NCI-H2196 (cell line): Measurements from ENCODE around the gene P4HA3.
"Not testable (repeated sequence)": the region's sequence is repeated elsewhere in the genome, so short reads cannot be mapped to it uniquely, and the experiment has no call there.

Experiments
- DNase-seq: peaks from one replicate; lab custom pipeline; 2025; ENCODE audit not compliant: unreplicated experiment; lab: John Stamatoyannopoulos, UW

P4HA3 gene

GRCh38 chr11:74311352-74311926, at the start of gene P4HA3:
TSS of gene P4HA3 (minus strand) at chr11:74311640. CDS start at chr11:74311611, 29 bp downstream.
- no peak for DNase-seq

GRCh38 chr11:74357449-74357848, 46.0 kb upstream of the P4HA3 start:
- no peak for DNase-seq

GRCh38 chr11:74355626-74356025, 44.2 kb upstream of the P4HA3 start:
- DNase-seq, result no peak

- DNase-seq, result no peak
These were observed 42.6 kb upstream of the P4HA3 start for GRCh38 chr11:74354036-74354435.

GRCh38 chr11:74347381-74347780, 35.9 kb upstream of the P4HA3 start:
- no peak for DNase-seq

- no peak for DNase-seq
These were observed 34.0 kb upstream of the P4HA3 start for GRCh38 chr11:74345420-74345819.

GRCh38 chr11:74341921-74342320, 30.5 kb upstream of the P4HA3 start:
- DNase-seq, result no peak

GRCh38 chr11:74339619-74340018, 28.2 kb upstream of the P4HA3 start:
- no peak for DNase-seq

- DNase-seq, result no peak
These were observed 27.5 kb upstream of the P4HA3 start for GRCh38 chr11:74338963-74339362.

- DNase-seq, result no peak
These were observed 21.8 kb upstream of the P4HA3 start for GRCh38 chr11:74333193-74333592.

GRCh38 chr11:74332291-74332690, 20.9 kb upstream of the P4HA3 start:
- no peak for DNase-seq

GRCh38 chr11:74331000-74331399, 19.6 kb upstream of the P4HA3 start:
- not testable (repeated sequence) for DNase-seq

GRCh38 chr11:74330075-74330858, 18.8 kb upstream of the P4HA3 start:
- no peak for DNase-seq

- DNase-seq, result no peak
These were observed 15.6 kb upstream of the P4HA3 start for GRCh38 chr11:74327076-74327475.

- DNase-seq, result no peak
These were observed 15.2 kb upstream of the P4HA3 start for GRCh38 chr11:74326665-74327064.

GRCh38 chr11:74325649-74326645, 14.5 kb upstream of the P4HA3 start:
- peak; percentile 47 for DNase-seq

GRCh38 chr11:74322667-74323066, 11.2 kb upstream of the P4HA3 start:
- no peak for DNase-seq

GRCh38 chr11:74321487-74322188, 10.2 kb upstream of the P4HA3 start:
- DNase-seq, result no peak

- DNase-seq, result no peak
These were observed 9.1 kb upstream of the P4HA3 start for GRCh38 chr11:74320538-74320937.

GRCh38 chr11:74319139-74319816, 7.8 kb upstream of the P4HA3 start:
- DNase-seq, result no peak
